Thyroid gland (tissue), 4 donors: ENCODE measurements around the gene THRSP. TPM values are rescaled to one million over a fixed set of nuclear protein-coding genes. Genes with fewer than 3 reads are reported as not detected.

Experiments
- DNase-seq, 2 donors: peaks; one replicate each; pipeline ENCODE4 v3.0.0-alpha.2; 2019
- H3K27ac ChIP-seq, 3 donors: fragments of 200-600 bp; sonication (generic); 1 replicate in 2 of 3; 2 replicates in 1 of 3; pipeline ENCODE4 v1.5.1; 2016 to 2019; ENCODE audit warnings: mild to moderate bottlenecking in 1 of 3, moderate library complexity in 1 of 3
- H3K27me3 ChIP-seq: fragments of 200-600 bp; sonication (generic); one replicate; pipeline ENCODE4 v1.5.1; 2019
- H3K36me3 ChIP-seq, 2 donors: fragments of 200-600 bp; sonication (generic); one replicate each; pipeline ENCODE4 v1.5.1; 2016 to 2019
- H3K4me1 ChIP-seq, 2 donors: fragments of 200-600 bp; sonication (generic); one replicate each; pipeline ENCODE4 v1.5.1; 2017 to 2019
- H3K4me3 ChIP-seq, 3 donors: fragments of 200-600 bp; sonication (generic); replicated peaks in 1 of 3; 1 replicate in 2 of 3; 2 replicates in 1 of 3; pipeline ENCODE4 v1.5.1; 2016; ENCODE audit warnings: mild to moderate bottlenecking in 1 of 3
- H3K9me3 ChIP-seq: fragments of 200-600 bp; sonication (generic); one replicate; pipeline ENCODE4 v1.5.1; 2017
- CTCF ChIP-seq, 6 experiments: fragments of 200-600 bp in 3 of 6; fragments of 450-650 bp in 3 of 6; sonication (generic) in 3 of 6; IDR thresholded peaks; one replicate each; pipeline ENCODE4 v1.5.1; 2016 to 2019; ENCODE audit warnings: antibody characterized with exemption in 6 of 6, mild to moderate bottlenecking in 2 of 6, inconsistent platforms in 1 of 6, moderate library complexity in 1 of 6
- POLR2A ChIP-seq, 2 donors: fragments of 450-650 bp; IDR thresholded peaks; one replicate each; pipeline ENCODE4 v1.6.1; 2017; ENCODE audit warnings: antibody characterized with exemption in 2 of 2, mild to moderate bottlenecking in 2 of 2, moderate library complexity in 1 of 2
- WGBS, 2 donors: methylation state at CpG; one replicate each; pipeline ENCODE4 v1.1.5; 2017; 5-methylcytosine and 5-hydroxymethylcytosine counted together
- intact Hi-C: fragments of 100-400 bp; cut with DNase I; formaldehyde crosslinking; loops from one replicate; pipeline ENCODE4 v1.15.1; 2023
- total RNA-seq, 4 donors: library from RNA; depleted of rRNA; stranded (reverse); fragments of >200 nt; gene quantifications; one replicate each; pipeline ENCODE4 v1.2.3, GENCODE V29; 2016

THRSP gene
- total RNA-seq, 4 donors from 2014 or later = 0.67 to 7.2 (median 2.8) TPM; not detected in 1

- H3K4me1 ChIP-seq = peaks cover 35 to 37% of the 10 kb centered on the region in 2 donors
- H3K27me3 ChIP-seq = no peaks in the 10 kb centered on the region
- H3K4me3 ChIP-seq = no peak overlapping the region
- intact Hi-C loops = no loop called here
- H3K9me3 ChIP-seq = no peaks in the 10 kb centered on the region
- no peaks in the 10 kb centered on the region for H3K36me3 ChIP-seq
- peak; percentile 94 to 96 for DNase-seq
- TF ChIP-seq CTCF (IDR thresholded peaks at IDR 0.05) (no peak), POLR2A (IDR thresholded peaks at IDR 0.05) (no peak)
- peak overlapping the region; percentile 84 to 91 (median 90) for H3K27ac ChIP-seq
- 27 to 44% methylated on average over 4 of the region's 4 CpGs for WGBS, 2 donors
These were observed 2.4 kb upstream of the THRSP start for GRCh38 chr11:78061088-78061920.

GRCh38 chr11:78061921-78062311, 1.7 kb upstream of the THRSP start:
- 50 to 55% methylated on average over 4 of the region's 4 CpGs for WGBS, 2 donors
- Histone ChIP-seq H3K9me3 (no peaks in the 10 kb centered on the region), H3K4me3 (no peak overlapping the region), H3K4me1 (peaks cover 35 to 37% of the 10 kb centered on the region in 2 donors), H3K27me3 (no peaks in the 10 kb centered on the region), H3K27ac (peak overlapping the region; percentile 84 to 91 (median 90)), H3K36me3 (no peaks in the 10 kb centered on the region)
- DNase-seq = peak; percentile 73 to 79
- intact Hi-C loops = no loop called here
- TF ChIP-seq POLR2A (IDR thresholded peaks at IDR 0.05) (no peak), CTCF (IDR thresholded peaks at IDR 0.05) (no peak)

- TF ChIP-seq CTCF (IDR thresholded peaks at IDR 0.05) = no peak
- TF ChIP-seq POLR2A (IDR thresholded peaks at IDR 0.05) = no peak
- no peak for DNase-seq
- 91 to 96% methylated on average over 2 of the region's 2 CpGs for WGBS, 2 donors
- Histone ChIP-seq H3K4me1 (peaks cover 35 to 41% of the 10 kb centered on the region in 2 donors), H3K4me3 (no peak overlapping the region), H3K36me3 (peaks cover 4% of the 10 kb centered on the region in 2 donors), H3K27ac (peak overlapping the region; percentile 84 to 91 (median 90)), H3K9me3 (no peaks in the 10 kb centered on the region), H3K27me3 (no peaks in the 10 kb centered on the region)
- intact Hi-C loops = no loop called here
These were observed 990 bp upstream of the THRSP start for GRCh38 chr11:78062671-78063070.

GRCh38 chr11:78065203-78065602, 1.5 kb downstream of the THRSP start:
- Histone ChIP-seq H3K4me3 (no peak overlapping the region), H3K4me1 (peaks cover 38 to 59% of the 10 kb centered on the region in 2 donors), H3K27ac (no peak overlapping the region), H3K36me3 (peaks cover 5 to 6% of the 10 kb centered on the region in 2 donors), H3K27me3 (no peaks in the 10 kb centered on the region), H3K9me3 (no peaks in the 10 kb centered on the region)
- intact Hi-C loops = no loop called here
- 90 to 96% methylated on average over 2 of the region's 2 CpGs for WGBS, 2 donors
- no peak for DNase-seq
- TF ChIP-seq POLR2A (IDR thresholded peaks at IDR 0.05) (no peak), CTCF (IDR thresholded peaks at IDR 0.05) (no peak)

GRCh38 chr11:78066471-78066870, 2.8 kb downstream of the THRSP start:
- Histone ChIP-seq H3K27ac (no peak overlapping the region), H3K4me1 (peaks cover 30 to 57% of the 10 kb centered on the region in 2 donors), H3K36me3 (peaks cover 5 to 6% of the 10 kb centered on the region in 2 donors), H3K4me3 (no peak overlapping the region), H3K9me3 (no peaks in the 10 kb centered on the region), H3K27me3 (no peaks in the 10 kb centered on the region)
- no peak for DNase-seq
- TF ChIP-seq POLR2A (IDR thresholded peaks at IDR 0.05) = no peak
- intact Hi-C loops = no loop called here
- 72 to 86% methylated on average over 2 of the region's 2 CpGs for WGBS, 2 donors
